ENCODE measurements around the gene GLIS1.

DNA sequence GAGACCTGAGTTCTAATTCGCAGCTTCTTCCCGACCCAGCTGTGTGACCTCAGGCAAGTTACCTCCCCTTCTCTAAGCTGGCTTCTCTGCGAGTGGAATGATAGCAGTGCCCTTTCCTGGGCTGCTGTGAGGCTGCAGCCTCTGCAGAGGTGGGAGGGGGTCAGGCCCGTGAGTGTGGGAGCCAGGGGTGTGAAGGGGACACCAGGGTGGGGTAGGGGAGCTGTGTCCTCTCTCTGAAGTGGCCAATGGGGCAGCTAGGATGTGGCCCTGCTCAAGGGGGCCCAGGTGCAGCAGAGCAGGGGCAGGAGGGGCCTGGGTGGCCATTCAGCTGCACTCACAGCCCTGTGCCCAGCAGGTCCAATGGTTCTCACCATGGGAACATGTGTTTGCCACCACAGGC lies 255.3 kb downstream of the GLIS1 start:
- TF ChIP-seq, protein P1, sequence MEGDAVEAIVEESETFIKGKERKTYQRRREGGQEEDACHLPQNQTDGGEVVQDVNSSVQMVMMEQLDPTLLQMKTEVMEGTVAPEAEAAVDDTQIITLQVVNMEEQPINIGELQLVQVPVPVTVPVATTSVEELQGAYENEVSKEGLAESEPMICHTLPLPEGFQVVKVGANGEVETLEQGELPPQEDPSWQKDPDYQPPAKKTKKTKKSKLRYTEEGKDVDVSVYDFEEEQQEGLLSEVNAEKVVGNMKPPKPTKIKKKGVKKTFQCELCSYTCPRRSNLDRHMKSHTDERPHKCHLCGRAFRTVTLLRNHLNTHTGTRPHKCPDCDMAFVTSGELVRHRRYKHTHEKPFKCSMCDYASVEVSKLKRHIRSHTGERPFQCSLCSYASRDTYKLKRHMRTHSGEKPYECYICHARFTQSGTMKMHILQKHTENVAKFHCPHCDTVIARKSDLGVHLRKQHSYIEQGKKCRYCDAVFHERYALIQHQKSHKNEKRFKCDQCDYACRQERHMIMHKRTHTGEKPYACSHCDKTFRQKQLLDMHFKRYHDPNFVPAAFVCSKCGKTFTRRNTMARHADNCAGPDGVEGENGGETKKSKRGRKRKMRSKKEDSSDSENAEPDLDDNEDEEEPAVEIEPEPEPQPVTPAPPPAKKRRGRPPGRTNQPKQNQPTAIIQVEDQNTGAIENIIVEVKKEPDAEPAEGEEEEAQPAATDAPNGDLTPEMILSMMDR (conservative IDR thresholded peaks at IDR 0.05; ENCODE audit: low read length): no peak
- no peak for TF ChIP-seq EZH2phosphoT487 (IDR thresholded peaks at IDR 0.05; ENCODE audit: borderline replicate concordance)
